D721Med (cell line): ENCODE data around the gene LINC00305.
A peak's percentile ranks its signal among the peaks of the same experiment; 100 is the strongest.

Source experiments
- DNase-seq: peaks from one replicate; pipeline ENCODE4 v3.0.0; 2011; ENCODE audit warnings: low spot score; ENCODE audit not compliant: insufficient read length
- FAIRE-seq: peaks from 2 replicates; lab custom pipeline; 2011; peaks lifted over from hg19 to GRCh38; lab: Jason Lieb, UNC
- CTCF ChIP-seq: IDR thresholded peaks from 2 replicates; pipeline ENCODE4 v1.5.1; 2012; ENCODE audit warnings: mild to moderate bottlenecking, control low read depth; ENCODE audit not compliant: insufficient read depth; ENCODE audit errors: missing control alignments

Gene LINC00305

GRCh38 chr18:64148988-64149387 is at the start of gene LINC00305:
Gene LINC00305, minus strand, starts transcription at chr18:64149088.
- no peak for DNase-seq
- no peak for FAIRE-seq
- TF ChIP-seq CTCF = no peak

- no peak for FAIRE-seq
Observed at GRCh38 chr18:64191069-64191468, 42.2 kb upstream of the LINC00305 start.

GRCh38 chr18:64185987-64186386 is 37.1 kb upstream of the LINC00305 start:
- DNase-seq (no peak), FAIRE-seq (peak; percentile 71)
- TF ChIP-seq CTCF = no peak

More at GRCh38 chr18:64191069-64191468, 42.2 kb upstream of the LINC00305 start:
- no peak for TF ChIP-seq CTCF
- DNase-seq = no peak

GRCh38 chr18:64183665-64184064 is 34.8 kb upstream of the LINC00305 start:
- no peak for TF ChIP-seq CTCF
- no peak for FAIRE-seq
- no peak for DNase-seq

GRCh38 chr18:64180617-64181016 is 31.7 kb upstream of the LINC00305 start:
- FAIRE-seq (no peak), DNase-seq (no peak)
- TF ChIP-seq CTCF = no peak

- peak; percentile 99 for FAIRE-seq
- no peak for TF ChIP-seq CTCF
- no peak for DNase-seq
Observed at GRCh38 chr18:64180171-64180570, 31.3 kb upstream of the LINC00305 start.

GRCh38 chr18:64179556-64180080 is 30.7 kb upstream of the LINC00305 start:
- FAIRE-seq (no peak), DNase-seq (no peak)

More at GRCh38 chr18:64179556-64180080, 30.7 kb upstream of the LINC00305 start:
- no peak for TF ChIP-seq CTCF
